Measurements from ENCODE around the gene EFCC1.

The EFCC1 gene

GRCh38 chr3:129032716-129033115 is 31.6 kb downstream of the EFCC1 start:
- DNase-seq (ENCODE audit: low read depth), result no peak

- no peak for DNase-seq (ENCODE audit: low read depth)
Observed at GRCh38 chr3:129033151-129033550, 32.0 kb downstream of the EFCC1 start.

GRCh38 chr3:129033633-129034321 is 32.7 kb downstream of the EFCC1 start:
- no peak for DNase-seq (ENCODE audit: low read depth)

GRCh38 chr3:129034642-129035041 is 33.5 kb downstream of the EFCC1 start:
- DNase-seq (ENCODE audit: low read depth), result no peak

- DNase-seq (ENCODE audit: low read depth), result no peak
Observed at GRCh38 chr3:129035360-129036221, 34.5 kb downstream of the EFCC1 start.

- no peak for DNase-seq (ENCODE audit: low read depth)
Observed at GRCh38 chr3:129036222-129037092, 35.4 kb downstream of the EFCC1 start.

- DNase-seq (ENCODE audit: low read depth), result no peak
Observed at GRCh38 chr3:129037093-129037419, 36.0 kb downstream of the EFCC1 start.

- DNase-seq (ENCODE audit: low read depth), result no peak
Observed at GRCh38 chr3:129038121-129038855, 37.2 kb downstream of the EFCC1 start.

- DNase-seq (ENCODE audit: low read depth), result no peak
Observed at GRCh38 chr3:129039271-129040038, 38.4 kb downstream of the EFCC1 start.

GRCh38 chr3:129040039-129040336 is 38.9 kb downstream of the EFCC1 start:
- DNase-seq (ENCODE audit: low read depth), result no peak

GRCh38 chr3:129040579-129041300 is 39.6 kb downstream of the EFCC1 start:
- DNase-seq (ENCODE audit: low read depth), result no peak

GRCh38 chr3:129045675-129046036 is 44.6 kb downstream of the EFCC1 start:
- DNase-seq (ENCODE audit: low read depth), result no peak

GRCh38 chr3:129046037-129046731 is 45.1 kb downstream of the EFCC1 start:
- no peak for DNase-seq (ENCODE audit: low read depth)

GRCh38 chr3:129046732-129047552 is 45.8 kb downstream of the EFCC1 start:
- no peak for DNase-seq (ENCODE audit: low read depth)

GRCh38 chr3:129047553-129047839 is 46.4 kb downstream of the EFCC1 start:
- no peak for DNase-seq (ENCODE audit: low read depth)

- DNase-seq (ENCODE audit: low read depth), result no peak
Observed at GRCh38 chr3:129050556-129051295, 49.6 kb downstream of the EFCC1 start.

GRCh38 chr3:129051871-129052340 is 50.8 kb downstream of the EFCC1 start:
- DNase-seq (ENCODE audit: low read depth), result no peak

GRCh38 chr3:129052675-129053074 is 51.6 kb downstream of the EFCC1 start:
- DNase-seq (ENCODE audit: low read depth), result no peak

Measured in activated T-cell treated with anti-CD3 and anti-CD28 coated beads for 24 hours (primary cell).